ENCODE results near the gene FCRL3.

Gene FCRL3

GRCh38 chr1:157641177-157641576, 59.4 kb downstream of the FCRL3 start:
- TF ChIP-seq, protein P1, sequence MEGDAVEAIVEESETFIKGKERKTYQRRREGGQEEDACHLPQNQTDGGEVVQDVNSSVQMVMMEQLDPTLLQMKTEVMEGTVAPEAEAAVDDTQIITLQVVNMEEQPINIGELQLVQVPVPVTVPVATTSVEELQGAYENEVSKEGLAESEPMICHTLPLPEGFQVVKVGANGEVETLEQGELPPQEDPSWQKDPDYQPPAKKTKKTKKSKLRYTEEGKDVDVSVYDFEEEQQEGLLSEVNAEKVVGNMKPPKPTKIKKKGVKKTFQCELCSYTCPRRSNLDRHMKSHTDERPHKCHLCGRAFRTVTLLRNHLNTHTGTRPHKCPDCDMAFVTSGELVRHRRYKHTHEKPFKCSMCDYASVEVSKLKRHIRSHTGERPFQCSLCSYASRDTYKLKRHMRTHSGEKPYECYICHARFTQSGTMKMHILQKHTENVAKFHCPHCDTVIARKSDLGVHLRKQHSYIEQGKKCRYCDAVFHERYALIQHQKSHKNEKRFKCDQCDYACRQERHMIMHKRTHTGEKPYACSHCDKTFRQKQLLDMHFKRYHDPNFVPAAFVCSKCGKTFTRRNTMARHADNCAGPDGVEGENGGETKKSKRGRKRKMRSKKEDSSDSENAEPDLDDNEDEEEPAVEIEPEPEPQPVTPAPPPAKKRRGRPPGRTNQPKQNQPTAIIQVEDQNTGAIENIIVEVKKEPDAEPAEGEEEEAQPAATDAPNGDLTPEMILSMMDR (IDR thresholded peaks at IDR 0.05; ENCODE audit: control insufficient read depth, insufficient read depth, low read depth, low read length, missing control alignments), result no peak
- no peak for DNase-seq (ENCODE audit: low read depth)
- no peak overlapping the region for H3K4me3 ChIP-seq (ENCODE audit: control insufficient read depth, low read depth, low read length)

- H3K4me3 ChIP-seq (ENCODE audit: control insufficient read depth, low read depth, low read length), result no peak overlapping the region
- no peak for DNase-seq (ENCODE audit: low read depth)
- TF ChIP-seq, protein P1 (IDR thresholded peaks at IDR 0.05; ENCODE audit: control insufficient read depth, insufficient read depth, low read depth, low read length, missing control alignments), result no peak
These were observed 60.8 kb downstream of the FCRL3 start for GRCh38 chr1:157639800-157640199.

DNA sequence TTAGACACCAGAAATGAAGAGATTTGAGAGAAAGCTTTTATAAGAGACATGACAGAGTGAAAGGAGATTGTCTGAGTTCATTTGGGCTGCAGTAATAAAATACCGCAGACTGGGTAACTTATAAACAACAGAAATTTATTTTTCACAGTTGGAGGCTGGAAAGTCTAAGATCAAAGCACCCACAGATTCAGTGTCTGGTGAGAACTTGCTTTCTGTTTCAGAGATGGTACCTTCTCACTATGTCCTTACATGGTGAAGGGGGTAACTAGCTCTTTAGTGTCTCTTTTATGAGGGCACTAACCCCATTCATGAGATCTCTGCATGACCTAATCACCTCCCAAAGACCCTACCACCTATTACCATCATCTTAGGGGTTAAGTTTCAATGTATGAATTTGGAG, 71.8 kb downstream of the FCRL3 start:
- DNase-seq (ENCODE audit: low read depth), result no peak
- TF ChIP-seq, protein P1 (IDR thresholded peaks at IDR 0.05; ENCODE audit: control insufficient read depth, insufficient read depth, low read depth, low read length, missing control alignments), result no peak
- H3K4me3 ChIP-seq (ENCODE audit: control insufficient read depth, low read depth, low read length), result no peak overlapping the region
